NOMO-1 treated with DMSO at 0.1 percent for 48 hours (cell line): ENCODE measurements around the gene THSD4.

Source experiments
- DNase-seq: peaks from one replicate; lab custom pipeline; 2025; ENCODE audit not compliant: unreplicated experiment; lab: John Stamatoyannopoulos, UW

Gene THSD4

GRCh38 chr15:71812966-71813722, 697.9 kb downstream of the THSD4 start:
- no peak for DNase-seq

- no peak for DNase-seq
Measured at GRCh38 chr15:71813723-71814470, 698.6 kb downstream of the THSD4 start.

GRCh38 chr15:71815301-71815700, 700.0 kb downstream of the THSD4 start:
- DNase-seq: no peak

- no peak for DNase-seq
Measured at GRCh38 chr15:71817351-71817750, 702.1 kb downstream of the THSD4 start.

- DNase-seq: no peak
Measured at GRCh38 chr15:71820127-71820526, 704.9 kb downstream of the THSD4 start.

GRCh38 chr15:71821547-71822129, 706.4 kb downstream of the THSD4 start:
- DNase-seq: no peak

- DNase-seq: no peak
Measured at GRCh38 chr15:71822890-71823630, 707.8 kb downstream of the THSD4 start.

GRCh38 chr15:71823801-71824200, 708.5 kb downstream of the THSD4 start:
- no peak for DNase-seq

GRCh38 chr15:71825021-71825730, 709.9 kb downstream of the THSD4 start:
- no peak for DNase-seq

- DNase-seq: no peak
Measured at GRCh38 chr15:71826196-71826595, 710.9 kb downstream of the THSD4 start.

GRCh38 chr15:71830981-71831380, 715.7 kb downstream of the THSD4 start:
- no peak for DNase-seq
